ENCODE results near the gene PRKN.

DNA sequence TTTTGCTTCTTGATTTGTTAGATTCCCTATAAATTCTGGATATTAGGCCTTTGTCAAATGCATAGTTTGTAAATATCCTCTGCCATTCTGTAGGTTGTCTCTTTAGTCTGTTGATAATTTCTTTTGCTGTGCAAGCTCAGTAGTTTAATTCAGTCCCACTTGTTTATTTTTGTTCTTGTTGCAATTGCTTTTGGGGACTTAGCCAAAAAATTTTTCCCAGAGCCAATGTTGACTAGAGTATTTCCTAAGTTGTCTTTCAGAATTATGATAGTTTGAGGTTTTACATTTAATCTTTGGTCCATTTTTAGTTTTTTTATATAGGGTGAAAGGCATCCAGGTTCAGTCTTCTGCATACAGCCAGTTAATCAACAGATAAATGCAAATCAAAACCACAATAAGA is 96.0 kb downstream of the PRKN start:
- TF ChIP-seq, protein P1, sequence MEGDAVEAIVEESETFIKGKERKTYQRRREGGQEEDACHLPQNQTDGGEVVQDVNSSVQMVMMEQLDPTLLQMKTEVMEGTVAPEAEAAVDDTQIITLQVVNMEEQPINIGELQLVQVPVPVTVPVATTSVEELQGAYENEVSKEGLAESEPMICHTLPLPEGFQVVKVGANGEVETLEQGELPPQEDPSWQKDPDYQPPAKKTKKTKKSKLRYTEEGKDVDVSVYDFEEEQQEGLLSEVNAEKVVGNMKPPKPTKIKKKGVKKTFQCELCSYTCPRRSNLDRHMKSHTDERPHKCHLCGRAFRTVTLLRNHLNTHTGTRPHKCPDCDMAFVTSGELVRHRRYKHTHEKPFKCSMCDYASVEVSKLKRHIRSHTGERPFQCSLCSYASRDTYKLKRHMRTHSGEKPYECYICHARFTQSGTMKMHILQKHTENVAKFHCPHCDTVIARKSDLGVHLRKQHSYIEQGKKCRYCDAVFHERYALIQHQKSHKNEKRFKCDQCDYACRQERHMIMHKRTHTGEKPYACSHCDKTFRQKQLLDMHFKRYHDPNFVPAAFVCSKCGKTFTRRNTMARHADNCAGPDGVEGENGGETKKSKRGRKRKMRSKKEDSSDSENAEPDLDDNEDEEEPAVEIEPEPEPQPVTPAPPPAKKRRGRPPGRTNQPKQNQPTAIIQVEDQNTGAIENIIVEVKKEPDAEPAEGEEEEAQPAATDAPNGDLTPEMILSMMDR (IDR thresholded peaks at IDR 0.05; ENCODE audit: low read length): no peak
- TF ChIP-seq EZH2 (optimal IDR thresholded peaks at IDR 0.05; ENCODE audit: low read depth, low read length) (no peak), EZH2phosphoT487 (IDR thresholded peaks at IDR 0.05; ENCODE audit: low read length) (no peak)
